ENCODE measurements around the gene ACVRL1. TPM values are rescaled to one million over a fixed set of nuclear protein-coding genes. Genes with fewer than 3 reads are reported as not detected.

Gene ACVRL1
- total RNA-seq, 1 experiment from 2014 or later: not detected

- no peak overlapping the region for H2AFZ ChIP-seq
- ChIA-PET CTCF (no interaction called here), POLR2A (ENCODE audit: unreplicated experiment) (no interaction called here)
- H3K36me3 ChIP-seq (ENCODE audit: low read depth): no peaks in the 10 kb centered on the region
- DNase-seq: no peak
- H3F3A ChIP-seq (ENCODE audit: insufficient read depth, low read depth): no peaks in the 10 kb centered on the region
- no peaks in the 10 kb centered on the region for H3K9me2 ChIP-seq (ENCODE audit: insufficient read depth)
- H3K4me2 ChIP-seq: no peak overlapping the region
- H3K27ac ChIP-seq: no peak overlapping the region
- TF ChIP-seq, protein P1, sequence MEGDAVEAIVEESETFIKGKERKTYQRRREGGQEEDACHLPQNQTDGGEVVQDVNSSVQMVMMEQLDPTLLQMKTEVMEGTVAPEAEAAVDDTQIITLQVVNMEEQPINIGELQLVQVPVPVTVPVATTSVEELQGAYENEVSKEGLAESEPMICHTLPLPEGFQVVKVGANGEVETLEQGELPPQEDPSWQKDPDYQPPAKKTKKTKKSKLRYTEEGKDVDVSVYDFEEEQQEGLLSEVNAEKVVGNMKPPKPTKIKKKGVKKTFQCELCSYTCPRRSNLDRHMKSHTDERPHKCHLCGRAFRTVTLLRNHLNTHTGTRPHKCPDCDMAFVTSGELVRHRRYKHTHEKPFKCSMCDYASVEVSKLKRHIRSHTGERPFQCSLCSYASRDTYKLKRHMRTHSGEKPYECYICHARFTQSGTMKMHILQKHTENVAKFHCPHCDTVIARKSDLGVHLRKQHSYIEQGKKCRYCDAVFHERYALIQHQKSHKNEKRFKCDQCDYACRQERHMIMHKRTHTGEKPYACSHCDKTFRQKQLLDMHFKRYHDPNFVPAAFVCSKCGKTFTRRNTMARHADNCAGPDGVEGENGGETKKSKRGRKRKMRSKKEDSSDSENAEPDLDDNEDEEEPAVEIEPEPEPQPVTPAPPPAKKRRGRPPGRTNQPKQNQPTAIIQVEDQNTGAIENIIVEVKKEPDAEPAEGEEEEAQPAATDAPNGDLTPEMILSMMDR (conservative IDR thresholded peaks at IDR 0.05): no peak
- no peak for TF ChIP-seq EZH2 (IDR thresholded peaks at IDR 0.05; ENCODE audit: low read depth)
- no peaks in the 10 kb centered on the region for H4K20me1 ChIP-seq (ENCODE audit: insufficient read depth)
- intact Hi-C loops (cut with micrococcal nuclease; ENCODE audit: unreplicated experiment): no loop called here
- H3K27me3 ChIP-seq (ENCODE audit: insufficient read depth, low read depth): no peaks in the 10 kb centered on the region; the same call in 1 of the 2 replicates
- no peak overlapping the region for H3K4me3 ChIP-seq
- H3K9me3 ChIP-seq (ENCODE audit: insufficient read depth, low read depth): peaks cover 3% of the 10 kb centered on the region; the same call in 1 of the 2 replicates
- no TSS peak for BruUV-seq (replicated peaks)
- no peaks in the 10 kb centered on the region for H3K4me1 ChIP-seq (replicated peaks; ENCODE audit: insufficient read depth)
- no peaks in the 10 kb centered on the region for H3K79me2 ChIP-seq (ENCODE audit: low read depth)
Observed at GRCh38 chr12:51890133-51890464, 17.2 kb upstream of the ACVRL1 start.

GRCh38 chr12:51890511-51891171 is 16.7 kb upstream of the ACVRL1 start:
- ChIA-PET POLR2A (ENCODE audit: unreplicated experiment) (no interaction called here), CTCF (no interaction called here)
- no peak overlapping the region for H3K27ac ChIP-seq
- H3K4me1 ChIP-seq (replicated peaks; ENCODE audit: insufficient read depth): no peaks in the 10 kb centered on the region
- H3K4me3 ChIP-seq: no peak overlapping the region
- H3K79me2 ChIP-seq (ENCODE audit: low read depth): no peaks in the 10 kb centered on the region
- no peak overlapping the region for H2AFZ ChIP-seq
- no peak for DNase-seq
- no peaks in the 10 kb centered on the region; the same call in 1 of the 2 replicates for H3K9me3 ChIP-seq (ENCODE audit: insufficient read depth, low read depth)
- H3K4me2 ChIP-seq: no peak overlapping the region
- TF ChIP-seq, protein P1 (conservative IDR thresholded peaks at IDR 0.05): no peak
- TF ChIP-seq EZH2 (IDR thresholded peaks at IDR 0.05; ENCODE audit: low read depth): no peak
- H3K9me2 ChIP-seq (ENCODE audit: insufficient read depth): no peaks in the 10 kb centered on the region
- H4K20me1 ChIP-seq (ENCODE audit: insufficient read depth): no peaks in the 10 kb centered on the region
- intact Hi-C loops (cut with micrococcal nuclease; ENCODE audit: unreplicated experiment): no loop called here
- BruUV-seq (replicated peaks): no TSS peak
- H3K36me3 ChIP-seq (ENCODE audit: low read depth): no peaks in the 10 kb centered on the region
- H3K27me3 ChIP-seq (ENCODE audit: insufficient read depth, low read depth): no peaks in the 10 kb centered on the region; the same call in 1 of the 2 replicates
- H3F3A ChIP-seq (ENCODE audit: insufficient read depth, low read depth): no peaks in the 10 kb centered on the region

- DNase-seq: no peak
- POLR2A ChIA-PET (ENCODE audit: unreplicated experiment): interaction anchor here (0.7 kb wide), 1 partner anchor 543 kb away, joined by 7 read pairs; no protein-coding TSS in a partner anchor
Observed at GRCh38 chr12:51891843-51892242, 15.5 kb upstream of the ACVRL1 start.

More at GRCh38 chr12:51891843-51892242, 15.5 kb upstream of the ACVRL1 start:
- CTCF ChIA-PET: interaction anchor here (0.6 kb wide), 1 partner anchor 928 kb away, joined by 9 read pairs; no protein-coding TSS in a partner anchor
- no peaks in the 10 kb centered on the region for H3K79me2 ChIP-seq (ENCODE audit: low read depth)
- TF ChIP-seq EZH2 (IDR thresholded peaks at IDR 0.05; ENCODE audit: low read depth): no peak
- TF ChIP-seq, protein P1 (conservative IDR thresholded peaks at IDR 0.05): peak; percentile 58
- no peaks in the 10 kb centered on the region for H3K9me3 ChIP-seq (ENCODE audit: insufficient read depth, low read depth)
- H3K4me1 ChIP-seq (replicated peaks; ENCODE audit: insufficient read depth): no peaks in the 10 kb centered on the region
- H3F3A ChIP-seq (ENCODE audit: insufficient read depth, low read depth): no peaks in the 10 kb centered on the region
- intact Hi-C loops (cut with micrococcal nuclease; ENCODE audit: unreplicated experiment): no loop called here
- no peak overlapping the region for H3K27ac ChIP-seq
- H3K4me2 ChIP-seq: no peak overlapping the region
- no peak overlapping the region for H3K4me3 ChIP-seq
- H3K36me3 ChIP-seq (ENCODE audit: low read depth): no peaks in the 10 kb centered on the region
- H4K20me1 ChIP-seq (ENCODE audit: insufficient read depth): no peaks in the 10 kb centered on the region
- H3K9me2 ChIP-seq (ENCODE audit: insufficient read depth): no peaks in the 10 kb centered on the region
- no TSS peak for BruUV-seq (replicated peaks)
- H2AFZ ChIP-seq: no peak overlapping the region
- H3K27me3 ChIP-seq (ENCODE audit: insufficient read depth, low read depth): peaks cover 5% of the 10 kb centered on the region; the same call in 1 of the 2 replicates

All from PC-9 (cell line).